ENCODE data around the gene FIGNL2.

Gene FIGNL2

GRCh38 chr12:51773145-51773869 is 75.2 kb downstream of the FIGNL2 start:
- no peak for DNase-seq (ENCODE audit: extremely low read depth, insufficient read length)
- no peaks in the 10 kb centered on the region for H3K27me3 ChIP-seq (replicated peaks; ENCODE audit: control insufficient read depth, insufficient read depth, low read length)
- no peak overlapping the region for H3K4me3 ChIP-seq (replicated peaks; ENCODE audit: low read depth, low read length)
- TF ChIP-seq CTCF (IDR thresholded peaks at IDR 0.05; ENCODE audit: insufficient read depth, low read length, poor library complexity, severe bottlenecking) = no peak
- no peaks in the 10 kb centered on the region for H3K36me3 ChIP-seq (ENCODE audit: control insufficient read depth, insufficient read depth, low read length)

GRCh38 chr12:51771008-51771407 is 77.5 kb downstream of the FIGNL2 start:
- DNase-seq (ENCODE audit: extremely low read depth, insufficient read length) = no peak
- Histone ChIP-seq H3K4me3 (replicated peaks; ENCODE audit: low read depth, low read length) (no peak overlapping the region), H3K36me3 (ENCODE audit: control insufficient read depth, insufficient read depth, low read length) (no peaks in the 10 kb centered on the region), H3K27me3 (replicated peaks; ENCODE audit: control insufficient read depth, insufficient read depth, low read length) (no peaks in the 10 kb centered on the region; the same call in 1 of the 2 replicates)
- TF ChIP-seq CTCF (IDR thresholded peaks at IDR 0.05; ENCODE audit: insufficient read depth, low read length, poor library complexity, severe bottlenecking) = no peak

All from GM06990 (cell line).